WTC11 (cell line): ENCODE data around the gene DNAJC16. TPM values are rescaled to one million over a fixed set of nuclear protein-coding genes. Genes with fewer than 3 reads are reported as not detected.

Source experiments
- ATAC-seq: fragments of 200-7000 bp; cut with Tn5 transposase; 2 replicates; pipeline ENCODE4 v1.10.0; 2021; ENCODE audit warnings: mild to moderate bottlenecking, moderate library complexity
- CTCF ChIA-PET: fragments of 300-600 bp; sonication (Branson Sonifier 250); formaldehyde crosslinking; loops from one replicate; lab custom pipeline; 2021; ENCODE audit warnings: antibody characterized with exemption; lab: Charles Lee
- POLR2A ChIA-PET: fragments of 350-600 bp; sonication (Branson Sonifier 250); formaldehyde crosslinking; loops from one replicate; lab custom pipeline; 2021; ENCODE audit warnings: antibody characterized with exemption; lab: Charles Lee
- DNase-seq: peaks from one replicate; pipeline ENCODE4 v3.0.0; 2021; ENCODE audit warnings: low spot score
- H3K27ac Mint-ChIP-seq: 2 replicates; pipeline ENCODE4 v1.8.0; 2021; ENCODE audit warnings: mixed read lengths
- H3K27me3 Mint-ChIP-seq: 2 replicates; pipeline ENCODE4 v1.8.0; 2021; ENCODE audit warnings: low read depth, mild to moderate bottlenecking, moderate library complexity, mixed read lengths
- H3K36me3 Mint-ChIP-seq: 2 replicates; pipeline ENCODE4 v1.8.0; 2021; ENCODE audit warnings: mixed read lengths
- H3K4me1 Mint-ChIP-seq: 2 replicates; pipeline ENCODE4 v1.8.0; 2022; ENCODE audit warnings: mixed read lengths
- H3K4me3 Mint-ChIP-seq: 2 replicates; pipeline ENCODE4 v1.8.0; 2021; ENCODE audit warnings: mild to moderate bottlenecking, moderate library complexity, mixed read lengths
- H3K9me3 Mint-ChIP-seq: 2 replicates; pipeline ENCODE4 v1.8.0; 2021; ENCODE audit warnings: mixed read lengths
- ATF1 ChIP-seq: sonication (generic); formaldehyde crosslinking; IDR thresholded peaks from 2 replicates; pipeline ENCODE4 v1.8.1; 2023; ENCODE audit warnings: mild to moderate bottlenecking, moderate library complexity, missing genetic modification reagents
- CBFB ChIP-seq: sonication (generic); formaldehyde crosslinking; IDR thresholded peaks from 2 replicates; pipeline ENCODE4 v1.8.1; 2022; ENCODE audit warnings: mild to moderate bottlenecking, low read depth, missing genetic modification reagents
- FOXJ3 ChIP-seq: sonication (generic); formaldehyde crosslinking; IDR thresholded peaks from 2 replicates; pipeline ENCODE4 v1.9.0; 2021; ENCODE audit warnings: missing genetic modification reagents, mild to moderate bottlenecking, borderline replicate concordance
- JAZF1 ChIP-seq: fragments of 250-450 bp; sonication (Bioruptor Pico); IDR thresholded peaks from 2 replicates; pipeline ENCODE4 v1.9.0; 2021; ENCODE audit warnings: moderate library complexity, mild to moderate bottlenecking, inconsistent platforms
- MXD4 ChIP-seq: fragments of 250-450 bp; sonication (Bioruptor Pico); IDR thresholded peaks from 2 replicates; pipeline ENCODE4 v1.8.0; 2021; ENCODE audit warnings: mild to moderate bottlenecking, moderate library complexity, borderline replicate concordance
- NFYB ChIP-seq: sonication (generic); formaldehyde crosslinking; conservative IDR thresholded peaks from 2 replicates; pipeline ENCODE4 v1.8.0; 2022; ENCODE audit warnings: low read depth, missing genetic modification reagents
- RELA ChIP-seq: sonication (generic); formaldehyde crosslinking; IDR thresholded peaks from 2 replicates; pipeline ENCODE4 v1.8.1; 2022; ENCODE audit warnings: missing genetic modification reagents, mild to moderate bottlenecking, borderline replicate concordance
- SMAD3 ChIP-seq: sonication (generic); formaldehyde crosslinking; IDR thresholded peaks from 2 replicates; pipeline ENCODE4 v1.8.0; 2022; ENCODE audit warnings: missing genetic modification reagents, mild to moderate bottlenecking, borderline replicate concordance
- SP1 ChIP-seq: sonication (generic); formaldehyde crosslinking; conservative IDR thresholded peaks from 2 replicates; pipeline ENCODE4 v1.8.1; 2022; ENCODE audit warnings: missing genetic modification reagents
- ZNF423 ChIP-seq: fragments of 250-450 bp; sonication (Bioruptor Pico); IDR thresholded peaks from 2 replicates; pipeline ENCODE4 v2.1.2; 2022; ENCODE audit warnings: mild to moderate bottlenecking, moderate library complexity
- ZNF671 ChIP-seq: fragments of 250-450 bp; sonication (Bioruptor Pico); IDR thresholded peaks from 2 replicates; pipeline ENCODE4 v1.8.0; 2021; ENCODE audit warnings: mild to moderate bottlenecking
- total RNA-seq: library from RNA; stranded (reverse); gene quantifications from 3 replicates; pipeline ENCODE4 v1.2.3, GENCODE V29; 2021
- TF ChIP-seq, protein P1 (sequence below): sonication (generic); formaldehyde crosslinking; IDR thresholded peaks from 2 replicates; pipeline ENCODE4 v1.8.1; 2023; ENCODE audit warnings: mild to moderate bottlenecking, missing genetic modification reagents, moderate library complexity
- TF ChIP-seq, protein P2 (sequence below): sonication (generic); formaldehyde crosslinking; IDR thresholded peaks from 2 replicates; pipeline ENCODE4 v1.8.0; 2023; ENCODE audit warnings: missing genetic modification reagents
- TF ChIP-seq, protein P3 (sequence below): fragments of 250-450 bp; sonication (Bioruptor Pico); IDR thresholded peaks from 2 replicates; pipeline ENCODE4 v1.9.0; 2021; ENCODE audit warnings: mild to moderate bottlenecking
- TF ChIP-seq, protein P4 (sequence below): sonication (generic); formaldehyde crosslinking; IDR thresholded peaks from 2 replicates; pipeline ENCODE4 v1.8.1; 2022; ENCODE audit warnings: mild to moderate bottlenecking, moderate library complexity, missing genetic modification reagents
- TF ChIP-seq, protein P5 (sequence below): sonication (generic); formaldehyde crosslinking; IDR thresholded peaks from 2 replicates; pipeline ENCODE4 v1.8.0; 2022; ENCODE audit warnings: missing genetic modification reagents
- TF ChIP-seq, protein P6 (sequence below): sonication (generic); formaldehyde crosslinking; IDR thresholded peaks from 2 replicates; pipeline ENCODE4 v1.8.0; 2023; ENCODE audit warnings: missing genetic modification reagents, mild to moderate bottlenecking, borderline replicate concordance
- TF ChIP-seq, protein P7 (sequence below): sonication (generic); formaldehyde crosslinking; IDR thresholded peaks from 2 replicates; pipeline ENCODE4 v1.8.1; 2022; ENCODE audit warnings: low read depth, missing genetic modification reagents, borderline replicate concordance

The DNAJC16 gene
- total RNA-seq, 1 experiment from 2014 or later: 16.4 TPM

DNA sequence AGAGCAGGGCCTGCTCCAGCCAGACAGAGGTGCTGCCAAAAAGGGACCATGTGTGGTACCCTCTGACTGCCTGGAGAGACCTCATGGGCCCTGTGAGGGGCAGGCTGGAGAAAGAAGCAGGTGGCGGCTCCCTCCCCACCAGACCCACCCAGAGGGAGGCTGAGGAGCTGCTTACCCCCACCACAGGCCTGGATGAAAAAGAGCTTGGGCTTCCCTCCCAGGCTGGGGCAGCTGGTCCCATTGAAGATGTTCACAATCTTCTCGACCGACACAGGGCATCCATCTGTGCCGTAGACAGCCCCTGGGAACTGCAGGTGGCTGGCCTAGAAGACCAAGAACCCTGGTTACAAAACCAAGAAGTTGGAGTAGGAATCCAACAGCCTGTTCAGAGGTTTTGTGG is 22.2 kb upstream of the DNAJC16 start:
- peaks cover 2% of the 10 kb centered on the region for H3K36me3 Mint-ChIP-seq
- peaks cover 35% of the 10 kb centered on the region for H3K4me1 Mint-ChIP-seq
- TF ChIP-seq SMAD3: no peak
- TF ChIP-seq, protein P1, sequence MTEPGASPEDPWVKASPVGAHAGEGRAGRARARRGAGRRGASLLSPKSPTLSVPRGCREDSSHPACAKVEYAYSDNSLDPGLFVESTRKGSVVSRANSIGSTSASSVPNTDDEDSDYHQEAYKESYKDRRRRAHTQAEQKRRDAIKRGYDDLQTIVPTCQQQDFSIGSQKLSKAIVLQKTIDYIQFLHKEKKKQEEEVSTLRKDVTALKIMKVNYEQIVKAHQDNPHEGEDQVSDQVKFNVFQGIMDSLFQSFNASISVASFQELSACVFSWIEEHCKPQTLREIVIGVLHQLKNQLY: no peak
- TF ChIP-seq, protein P2, sequence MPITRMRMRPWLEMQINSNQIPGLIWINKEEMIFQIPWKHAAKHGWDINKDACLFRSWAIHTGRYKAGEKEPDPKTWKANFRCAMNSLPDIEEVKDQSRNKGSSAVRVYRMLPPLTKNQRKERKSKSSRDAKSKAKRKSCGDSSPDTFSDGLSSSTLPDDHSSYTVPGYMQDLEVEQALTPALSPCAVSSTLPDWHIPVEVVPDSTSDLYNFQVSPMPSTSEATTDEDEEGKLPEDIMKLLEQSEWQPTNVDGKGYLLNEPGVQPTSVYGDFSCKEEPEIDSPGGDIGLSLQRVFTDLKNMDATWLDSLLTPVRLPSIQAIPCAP (CRISPR knock-in tag): no peak
- TF ChIP-seq, protein P3, sequence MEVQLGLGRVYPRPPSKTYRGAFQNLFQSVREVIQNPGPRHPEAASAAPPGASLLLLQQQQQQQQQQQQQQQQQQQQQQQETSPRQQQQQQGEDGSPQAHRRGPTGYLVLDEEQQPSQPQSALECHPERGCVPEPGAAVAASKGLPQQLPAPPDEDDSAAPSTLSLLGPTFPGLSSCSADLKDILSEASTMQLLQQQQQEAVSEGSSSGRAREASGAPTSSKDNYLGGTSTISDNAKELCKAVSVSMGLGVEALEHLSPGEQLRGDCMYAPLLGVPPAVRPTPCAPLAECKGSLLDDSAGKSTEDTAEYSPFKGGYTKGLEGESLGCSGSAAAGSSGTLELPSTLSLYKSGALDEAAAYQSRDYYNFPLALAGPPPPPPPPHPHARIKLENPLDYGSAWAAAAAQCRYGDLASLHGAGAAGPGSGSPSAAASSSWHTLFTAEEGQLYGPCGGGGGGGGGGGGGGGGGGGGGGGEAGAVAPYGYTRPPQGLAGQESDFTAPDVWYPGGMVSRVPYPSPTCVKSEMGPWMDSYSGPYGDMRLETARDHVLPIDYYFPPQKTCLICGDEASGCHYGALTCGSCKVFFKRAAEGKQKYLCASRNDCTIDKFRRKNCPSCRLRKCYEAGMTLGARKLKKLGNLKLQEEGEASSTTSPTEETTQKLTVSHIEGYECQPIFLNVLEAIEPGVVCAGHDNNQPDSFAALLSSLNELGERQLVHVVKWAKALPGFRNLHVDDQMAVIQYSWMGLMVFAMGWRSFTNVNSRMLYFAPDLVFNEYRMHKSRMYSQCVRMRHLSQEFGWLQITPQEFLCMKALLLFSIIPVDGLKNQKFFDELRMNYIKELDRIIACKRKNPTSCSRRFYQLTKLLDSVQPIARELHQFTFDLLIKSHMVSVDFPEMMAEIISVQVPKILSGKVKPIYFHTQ (CRISPR knock-in tag): no peak
- TF ChIP-seq NFYB (CRISPR knock-in tag): no peak
- no peak for TF ChIP-seq ATF1
- TF ChIP-seq JAZF1 (CRISPR knock-in tag): no peak
- no peak for TF ChIP-seq CBFB (CRISPR knock-in tag)
- H3K27ac Mint-ChIP-seq: no peak overlapping the region
- no peaks in the 10 kb centered on the region for H3K9me3 Mint-ChIP-seq
- ChIA-PET POLR2A (no interaction called here), CTCF (no interaction called here)
- DNase-seq (no peak), ATAC-seq (no peak)
- H3K4me3 Mint-ChIP-seq: no peak overlapping the region
- no peaks in the 10 kb centered on the region for H3K27me3 Mint-ChIP-seq

DNA sequence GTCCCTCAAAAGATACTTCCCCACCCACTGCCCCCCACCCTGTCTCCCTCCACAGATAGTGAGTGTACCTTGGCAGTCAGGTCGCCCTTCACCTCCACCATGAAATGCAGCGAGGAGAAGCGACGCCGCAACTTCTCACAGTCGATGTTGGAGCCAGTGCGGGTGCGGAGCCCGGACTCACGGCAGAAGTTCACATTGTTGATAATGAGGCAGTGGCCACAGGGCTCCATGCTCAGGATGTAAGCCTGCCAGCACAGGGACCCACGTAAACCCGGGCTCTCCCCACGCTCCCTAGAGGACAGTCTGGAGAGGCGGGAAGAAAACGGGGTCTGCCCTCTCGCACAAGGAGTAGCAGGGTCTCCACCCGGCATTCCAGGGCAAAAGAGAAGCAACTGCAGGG is 19.8 kb upstream of the DNAJC16 start:
- ChIA-PET CTCF (no interaction called here), POLR2A (no interaction called here)
- ATAC-seq (no peak), DNase-seq (no peak)
- Mint-ChIP-seq H3K27me3 (no peaks in the 10 kb centered on the region), H3K4me1 (peaks cover 48% of the 10 kb centered on the region), H3K27ac (no peak overlapping the region), H3K9me3 (no peaks in the 10 kb centered on the region), H3K4me3 (no peak overlapping the region), H3K36me3 (peaks cover 3% of the 10 kb centered on the region)
- TF ChIP-seq ZNF423 (CRISPR knock-in tag): no peak

DNA sequence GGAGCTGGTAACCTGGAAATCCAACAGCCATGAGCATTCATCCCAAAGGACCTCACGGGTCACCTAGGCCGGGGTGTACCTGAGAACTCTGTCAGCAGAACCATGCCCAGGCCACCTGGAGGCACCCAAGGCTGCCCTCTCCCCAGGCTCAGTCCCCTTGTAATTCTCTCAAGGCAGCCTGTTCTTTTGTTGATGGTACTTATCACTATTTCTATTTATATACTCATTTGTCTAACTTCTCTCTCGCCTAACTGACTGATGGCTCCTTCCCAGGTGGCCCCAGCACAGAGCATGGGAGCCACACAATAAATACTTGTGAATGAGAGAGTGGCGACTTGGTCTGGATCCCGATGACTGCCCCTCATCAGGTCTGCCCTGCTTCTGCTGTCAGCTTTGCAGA is 19.4 kb upstream of the DNAJC16 start:
- peak overlapping the region; percentile 57; the same call in 1 of the 2 replicates for H3K27ac Mint-ChIP-seq
- no peak for TF ChIP-seq ZNF671 (CRISPR knock-in tag)
- no peak for TF ChIP-seq RELA (CRISPR knock-in tag)
- TF ChIP-seq SP1 (CRISPR knock-in tag): no peak
- TF ChIP-seq MXD4 (CRISPR knock-in tag): no peak
- TF ChIP-seq, protein P4, sequence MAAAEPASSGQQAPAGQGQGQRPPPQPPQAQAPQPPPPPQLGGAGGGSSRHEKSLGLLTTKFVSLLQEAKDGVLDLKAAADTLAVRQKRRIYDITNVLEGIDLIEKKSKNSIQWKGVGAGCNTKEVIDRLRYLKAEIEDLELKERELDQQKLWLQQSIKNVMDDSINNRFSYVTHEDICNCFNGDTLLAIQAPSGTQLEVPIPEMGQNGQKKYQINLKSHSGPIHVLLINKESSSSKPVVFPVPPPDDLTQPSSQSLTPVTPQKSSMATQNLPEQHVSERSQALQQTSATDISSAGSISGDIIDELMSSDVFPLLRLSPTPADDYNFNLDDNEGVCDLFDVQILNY (CRISPR knock-in tag): no peak
- TF ChIP-seq, protein P5, sequence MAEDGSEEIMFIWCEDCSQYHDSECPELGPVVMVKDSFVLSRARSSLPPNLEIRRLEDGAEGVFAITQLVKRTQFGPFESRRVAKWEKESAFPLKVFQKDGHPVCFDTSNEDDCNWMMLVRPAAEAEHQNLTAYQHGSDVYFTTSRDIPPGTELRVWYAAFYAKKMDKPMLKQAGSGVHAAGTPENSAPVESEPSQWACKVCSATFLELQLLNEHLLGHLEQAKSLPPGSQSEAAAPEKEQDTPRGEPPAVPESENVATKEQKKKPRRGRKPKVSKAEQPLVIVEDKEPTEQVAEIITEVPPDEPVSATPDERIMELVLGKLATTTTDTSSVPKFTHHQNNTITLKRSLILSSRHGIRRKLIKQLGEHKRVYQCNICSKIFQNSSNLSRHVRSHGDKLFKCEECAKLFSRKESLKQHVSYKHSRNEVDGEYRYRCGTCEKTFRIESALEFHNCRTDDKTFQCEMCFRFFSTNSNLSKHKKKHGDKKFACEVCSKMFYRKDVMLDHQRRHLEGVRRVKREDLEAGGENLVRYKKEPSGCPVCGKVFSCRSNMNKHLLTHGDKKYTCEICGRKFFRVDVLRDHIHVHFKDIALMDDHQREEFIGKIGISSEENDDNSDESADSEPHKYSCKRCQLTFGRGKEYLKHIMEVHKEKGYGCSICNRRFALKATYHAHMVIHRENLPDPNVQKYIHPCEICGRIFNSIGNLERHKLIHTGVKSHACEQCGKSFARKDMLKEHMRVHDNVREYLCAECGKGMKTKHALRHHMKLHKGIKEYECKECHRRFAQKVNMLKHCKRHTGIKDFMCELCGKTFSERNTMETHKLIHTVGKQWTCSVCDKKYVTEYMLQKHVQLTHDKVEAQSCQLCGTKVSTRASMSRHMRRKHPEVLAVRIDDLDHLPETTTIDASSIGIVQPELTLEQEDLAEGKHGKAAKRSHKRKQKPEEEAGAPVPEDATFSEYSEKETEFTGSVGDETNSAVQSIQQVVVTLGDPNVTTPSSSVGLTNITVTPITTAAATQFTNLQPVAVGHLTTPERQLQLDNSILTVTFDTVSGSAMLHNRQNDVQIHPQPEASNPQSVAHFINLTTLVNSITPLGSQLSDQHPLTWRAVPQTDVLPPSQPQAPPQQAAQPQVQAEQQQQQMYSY (CRISPR knock-in tag): no peak
- TF ChIP-seq, protein P6, sequence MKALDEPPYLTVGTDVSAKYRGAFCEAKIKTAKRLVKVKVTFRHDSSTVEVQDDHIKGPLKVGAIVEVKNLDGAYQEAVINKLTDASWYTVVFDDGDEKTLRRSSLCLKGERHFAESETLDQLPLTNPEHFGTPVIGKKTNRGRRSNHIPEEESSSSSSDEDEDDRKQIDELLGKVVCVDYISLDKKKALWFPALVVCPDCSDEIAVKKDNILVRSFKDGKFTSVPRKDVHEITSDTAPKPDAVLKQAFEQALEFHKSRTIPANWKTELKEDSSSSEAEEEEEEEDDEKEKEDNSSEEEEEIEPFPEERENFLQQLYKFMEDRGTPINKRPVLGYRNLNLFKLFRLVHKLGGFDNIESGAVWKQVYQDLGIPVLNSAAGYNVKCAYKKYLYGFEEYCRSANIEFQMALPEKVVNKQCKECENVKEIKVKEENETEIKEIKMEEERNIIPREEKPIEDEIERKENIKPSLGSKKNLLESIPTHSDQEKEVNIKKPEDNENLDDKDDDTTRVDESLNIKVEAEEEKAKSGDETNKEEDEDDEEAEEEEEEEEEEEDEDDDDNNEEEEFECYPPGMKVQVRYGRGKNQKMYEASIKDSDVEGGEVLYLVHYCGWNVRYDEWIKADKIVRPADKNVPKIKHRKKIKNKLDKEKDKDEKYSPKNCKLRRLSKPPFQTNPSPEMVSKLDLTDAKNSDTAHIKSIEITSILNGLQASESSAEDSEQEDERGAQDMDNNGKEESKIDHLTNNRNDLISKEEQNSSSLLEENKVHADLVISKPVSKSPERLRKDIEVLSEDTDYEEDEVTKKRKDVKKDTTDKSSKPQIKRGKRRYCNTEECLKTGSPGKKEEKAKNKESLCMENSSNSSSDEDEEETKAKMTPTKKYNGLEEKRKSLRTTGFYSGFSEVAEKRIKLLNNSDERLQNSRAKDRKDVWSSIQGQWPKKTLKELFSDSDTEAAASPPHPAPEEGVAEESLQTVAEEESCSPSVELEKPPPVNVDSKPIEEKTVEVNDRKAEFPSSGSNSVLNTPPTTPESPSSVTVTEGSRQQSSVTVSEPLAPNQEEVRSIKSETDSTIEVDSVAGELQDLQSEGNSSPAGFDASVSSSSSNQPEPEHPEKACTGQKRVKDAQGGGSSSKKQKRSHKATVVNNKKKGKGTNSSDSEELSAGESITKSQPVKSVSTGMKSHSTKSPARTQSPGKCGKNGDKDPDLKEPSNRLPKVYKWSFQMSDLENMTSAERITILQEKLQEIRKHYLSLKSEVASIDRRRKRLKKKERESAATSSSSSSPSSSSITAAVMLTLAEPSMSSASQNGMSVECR (CRISPR knock-in tag): no peak
- TF ChIP-seq FOXJ3 (CRISPR knock-in tag): no peak
- TF ChIP-seq, protein P7, sequence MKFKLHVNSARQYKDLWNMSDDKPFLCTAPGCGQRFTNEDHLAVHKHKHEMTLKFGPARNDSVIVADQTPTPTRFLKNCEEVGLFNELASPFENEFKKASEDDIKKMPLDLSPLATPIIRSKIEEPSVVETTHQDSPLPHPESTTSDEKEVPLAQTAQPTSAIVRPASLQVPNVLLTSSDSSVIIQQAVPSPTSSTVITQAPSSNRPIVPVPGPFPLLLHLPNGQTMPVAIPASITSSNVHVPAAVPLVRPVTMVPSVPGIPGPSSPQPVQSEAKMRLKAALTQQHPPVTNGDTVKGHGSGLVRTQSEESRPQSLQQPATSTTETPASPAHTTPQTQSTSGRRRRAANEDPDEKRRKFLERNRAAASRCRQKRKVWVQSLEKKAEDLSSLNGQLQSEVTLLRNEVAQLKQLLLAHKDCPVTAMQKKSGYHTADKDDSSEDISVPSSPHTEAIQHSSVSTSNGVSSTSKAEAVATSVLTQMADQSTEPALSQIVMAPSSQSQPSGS: no peak

More for the DNA sequence above, 19.4 kb upstream of the DNAJC16 start:
- Mint-ChIP-seq H3K27me3 (no peaks in the 10 kb centered on the region), H3K4me3 (peak overlapping the region; percentile 36; the same call in 1 of the 2 replicates), H3K4me1 (peaks cover 44% of the 10 kb centered on the region), H3K36me3 (peaks cover 7% of the 10 kb centered on the region), H3K9me3 (no peaks in the 10 kb centered on the region)
- no peak for ATAC-seq
- POLR2A ChIA-PET: interaction anchor here (2.3 kb wide), 1 partner anchor 20 kb away, joined by 7 read pairs; the partner anchor contains the start of gene DNAJC16
- CTCF ChIA-PET: interaction anchor here (1.1 kb wide), 1 partner anchor 78 kb away, joined by 3 read pairs; no protein-coding TSS in a partner anchor
- DNase-seq: no peak
